PFSK-1 (cell line): ENCODE results near the gene ZNF320.

Experiments
- POLR2AphosphoS5 ChIP-seq: IDR thresholded peaks from 2 replicates; pipeline ENCODE4 v1.6.1; 2012; ENCODE audit warnings: low read depth, mild to moderate bottlenecking, control low read depth, low read length, moderate library complexity
- REST ChIP-seq, 2 experiments: IDR thresholded peaks; 2 replicates each; pipeline versions ENCODE4 v1.6.1 to v1.8.0; 2011 to 2012; ENCODE audit warnings: low read depth in 2 of 2, low read length in 2 of 2, control low read depth in 1 of 2, inconsistent platforms in 1 of 2, mild to moderate bottlenecking in 1 of 2, moderate library complexity in 1 of 2; ENCODE audit not compliant: insufficient read depth in 1 of 2
- TAF1 ChIP-seq: IDR thresholded peaks from 2 replicates; pipeline ENCODE4 v1.6.1; 2012; ENCODE audit warnings: low read length, control low read depth, borderline replicate concordance; ENCODE audit not compliant: insufficient read depth

GRCh38 chr19:52891336-52891735 lies 6.1 kb downstream of the ZNF320 start:
- TF ChIP-seq TAF1 (no peak), POLR2AphosphoS5 (no peak), REST (IDR thresholded peaks at IDR 0.05; ENCODE audit: insufficient read depth in 1 of 2, low read depth in 2 of 2, low read length in 2 of 2) (no peak)
